ENCODE measurements around the gene FCN2.

DNA sequence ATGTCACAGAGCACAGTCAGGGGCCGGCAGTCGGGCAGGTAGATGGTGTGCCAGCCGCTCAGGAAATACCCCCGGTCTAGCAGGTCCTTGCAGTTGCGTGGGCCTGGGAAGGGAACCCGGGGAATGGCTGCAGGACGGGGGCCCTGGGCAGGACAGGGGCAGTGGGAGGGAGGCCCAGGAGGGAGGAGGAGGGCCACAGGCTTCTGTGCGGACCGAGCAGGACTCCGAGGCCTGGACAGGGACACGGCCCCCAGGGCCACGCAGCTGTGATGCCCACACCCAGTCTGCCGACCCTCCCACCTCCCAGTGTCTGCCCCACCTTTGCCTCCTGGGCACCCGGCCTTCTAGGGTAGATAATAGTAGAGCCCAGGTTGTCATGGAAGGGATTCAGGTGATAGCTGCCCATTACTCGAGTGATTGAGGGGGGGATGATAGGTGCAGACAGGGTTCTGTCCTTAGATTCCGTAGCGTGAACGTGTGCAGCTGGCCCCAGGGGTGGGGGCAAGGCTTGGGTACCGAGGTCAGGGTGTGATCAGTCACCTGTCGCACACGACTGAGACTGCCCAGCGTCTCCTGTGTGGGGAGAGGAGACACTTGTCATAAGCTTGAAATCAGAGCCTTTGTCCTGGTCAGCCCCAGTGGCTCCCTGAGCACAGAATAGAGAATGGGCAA is 32.6 kb downstream of the FCN2 start:
- TF ChIP-seq, protein P1, sequence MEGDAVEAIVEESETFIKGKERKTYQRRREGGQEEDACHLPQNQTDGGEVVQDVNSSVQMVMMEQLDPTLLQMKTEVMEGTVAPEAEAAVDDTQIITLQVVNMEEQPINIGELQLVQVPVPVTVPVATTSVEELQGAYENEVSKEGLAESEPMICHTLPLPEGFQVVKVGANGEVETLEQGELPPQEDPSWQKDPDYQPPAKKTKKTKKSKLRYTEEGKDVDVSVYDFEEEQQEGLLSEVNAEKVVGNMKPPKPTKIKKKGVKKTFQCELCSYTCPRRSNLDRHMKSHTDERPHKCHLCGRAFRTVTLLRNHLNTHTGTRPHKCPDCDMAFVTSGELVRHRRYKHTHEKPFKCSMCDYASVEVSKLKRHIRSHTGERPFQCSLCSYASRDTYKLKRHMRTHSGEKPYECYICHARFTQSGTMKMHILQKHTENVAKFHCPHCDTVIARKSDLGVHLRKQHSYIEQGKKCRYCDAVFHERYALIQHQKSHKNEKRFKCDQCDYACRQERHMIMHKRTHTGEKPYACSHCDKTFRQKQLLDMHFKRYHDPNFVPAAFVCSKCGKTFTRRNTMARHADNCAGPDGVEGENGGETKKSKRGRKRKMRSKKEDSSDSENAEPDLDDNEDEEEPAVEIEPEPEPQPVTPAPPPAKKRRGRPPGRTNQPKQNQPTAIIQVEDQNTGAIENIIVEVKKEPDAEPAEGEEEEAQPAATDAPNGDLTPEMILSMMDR (IDR thresholded peaks at IDR 0.05): no peak
- no peak for TF ChIP-seq POLR2A (IDR thresholded peaks at IDR 0.05)

Measured in esophagus squamous epithelium (tissue), 4 donors.